HEK293T (cell line): ENCODE measurements around the gene TNRC6C.

ENCODE experiments used
- CTBP1 ChIP-seq: fragments of 450-650 bp; IDR thresholded peaks from 2 replicates; pipeline ENCODE4 v1.6.1; 2016; ENCODE audit warnings: borderline replicate concordance
- SUZ12 ChIP-seq: fragments of 450-650 bp; IDR thresholded peaks from 2 replicates; pipeline ENCODE4 v1.6.1; 2016; ENCODE audit warnings: mild to moderate bottlenecking
- TARDBP ChIP-seq: fragments of 450-650 bp; IDR thresholded peaks from 2 replicates; pipeline ENCODE4 v1.6.1; 2016

DNA sequence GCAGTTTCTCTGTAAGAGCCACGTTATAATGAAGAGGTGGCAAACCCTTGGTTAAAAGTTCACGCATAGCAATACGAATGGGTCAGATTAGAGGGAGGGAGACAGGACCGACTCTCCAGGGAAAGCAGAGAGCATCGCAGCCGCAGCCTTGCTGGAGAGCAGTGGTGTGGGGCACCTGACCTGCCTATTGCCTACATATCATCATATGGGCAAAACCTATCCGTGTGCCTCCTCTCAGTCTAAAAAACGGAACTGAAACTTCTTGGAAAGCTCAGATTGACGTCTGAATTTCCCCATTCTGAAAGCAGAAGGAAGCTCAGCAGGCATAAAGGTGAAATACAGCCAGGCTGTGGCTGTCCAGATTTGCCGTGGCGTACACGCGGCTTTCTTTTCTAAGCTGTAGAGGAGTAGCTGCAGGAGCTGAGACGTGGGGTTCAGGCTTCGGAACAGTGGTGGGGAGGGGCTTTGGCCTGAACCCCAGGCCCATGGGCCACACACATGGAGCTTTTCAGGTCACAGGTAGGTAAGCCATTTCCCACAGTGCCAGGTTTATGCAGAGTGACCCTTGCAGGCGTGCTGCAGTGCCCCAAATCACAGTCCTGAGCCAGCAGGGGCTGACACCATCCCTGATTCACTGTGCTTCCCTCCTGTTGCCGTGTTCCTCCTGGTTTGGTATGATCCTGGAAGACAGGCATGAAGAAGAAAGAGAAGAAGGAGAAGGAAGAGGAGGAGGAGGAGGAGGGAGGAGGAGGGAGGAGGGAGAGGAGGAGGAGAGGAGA is 41.6 kb upstream of the TNRC6C start:
- TF ChIP-seq SUZ12, result no peak
- TF ChIP-seq TARDBP, result no peak
- TF ChIP-seq CTBP1, result no peak
